DMS153 treated with DMSO at 0.1 percent for 48 hours (cell line): Measurements from ENCODE around the gene SEPTIN7.

Experiments
- DNase-seq: peaks from one replicate; lab custom pipeline; 2025; ENCODE audit not compliant: unreplicated experiment; lab: John Stamatoyannopoulos, UW

Gene SEPTIN7

GRCh38 chr7:35785250-35785649 lies 15.6 kb upstream of the SEPTIN7 start:
- DNase-seq = no peak

- DNase-seq = no peak
These were observed 12.9 kb upstream of the SEPTIN7 start for GRCh38 chr7:35787925-35788324.

GRCh38 chr7:35792472-35792871 lies 8.4 kb upstream of the SEPTIN7 start:
- no peak for DNase-seq

GRCh38 chr7:35792873-35793489 lies 7.9 kb upstream of the SEPTIN7 start:
- no peak for DNase-seq

GRCh38 chr7:35797311-35797710 lies 3.5 kb upstream of the SEPTIN7 start:
- DNase-seq = no peak

- DNase-seq = peak; percentile 98
These were observed 775 bp upstream of the SEPTIN7 start for GRCh38 chr7:35799846-35800717.

GRCh38 chr7:35801392-35802101 lies 690 bp downstream of the SEPTIN7 start:
- peak; percentile 48 for DNase-seq

- DNase-seq = no peak
These were observed 1.2 kb downstream of the SEPTIN7 start for GRCh38 chr7:35802102-35802466.

- no peak for DNase-seq
These were observed 1.8 kb downstream of the SEPTIN7 start for GRCh38 chr7:35802649-35803048.

- DNase-seq = no peak
These were observed 3.5 kb downstream of the SEPTIN7 start for GRCh38 chr7:35804231-35804970.

- no peak for DNase-seq
These were observed 5.0 kb downstream of the SEPTIN7 start for GRCh38 chr7:35805876-35806275.

- no peak for DNase-seq
These were observed 15.7 kb downstream of the SEPTIN7 start for GRCh38 chr7:35816514-35816913.

- DNase-seq = no peak
These were observed 16.3 kb downstream of the SEPTIN7 start for GRCh38 chr7:35817181-35817580.

- DNase-seq = no peak
These were observed 17.1 kb downstream of the SEPTIN7 start for GRCh38 chr7:35817930-35818329.

GRCh38 chr7:35818513-35818912 lies 17.7 kb downstream of the SEPTIN7 start:
- DNase-seq = no peak

- DNase-seq = no peak
These were observed 18.5 kb downstream of the SEPTIN7 start for GRCh38 chr7:35819310-35819709.

- DNase-seq = no peak
These were observed 19.3 kb downstream of the SEPTIN7 start for GRCh38 chr7:35819954-35820703.

GRCh38 chr7:35820858-35821257 lies 20.0 kb downstream of the SEPTIN7 start:
- DNase-seq = no peak

GRCh38 chr7:35823440-35823839 lies 22.6 kb downstream of the SEPTIN7 start:
- DNase-seq = no peak

GRCh38 chr7:35825974-35826373 lies 25.1 kb downstream of the SEPTIN7 start:
- DNase-seq = no peak

GRCh38 chr7:35826751-35827150 lies 25.9 kb downstream of the SEPTIN7 start:
- DNase-seq = no peak
